Activated T-cell treated with anti-CD3 and anti-CD28 coated beads, Interleukin-2, amount 50 U/mL, for 4 hours (primary cell): ENCODE data around the gene RARA. TPM values are rescaled to one million over a fixed set of nuclear protein-coding genes. Genes with fewer than 3 reads are reported as not detected.

Experiments
- ATAC-seq, 2 donors: fragments of 200-7000 bp; cut with Tn5 transposase; one replicate each; pipeline ENCODE4 v1.10.0; 2021
- DNase-seq: peaks from one replicate; pipeline ENCODE4 v3.0.0-alpha.2; 2020
- H3K27me3 Mint-ChIP-seq: one replicate; pipeline ENCODE4 v1.8.0; 2021; ENCODE audit warnings: low read depth, mixed read lengths
- H3K36me3 Mint-ChIP-seq: one replicate; pipeline ENCODE4 v1.8.0; 2022; ENCODE audit warnings: mixed read lengths; ENCODE audit not compliant: insufficient read depth
- H3K4me1 Mint-ChIP-seq: one replicate; pipeline ENCODE4 v1.8.0; 2021; ENCODE audit warnings: low read depth, mixed read lengths
- H3K4me3 Mint-ChIP-seq: one replicate; pipeline ENCODE4 v1.8.0; 2021; ENCODE audit warnings: mild to moderate bottlenecking, moderate library complexity, mixed read lengths
- H3K9me3 Mint-ChIP-seq: one replicate; pipeline ENCODE4 v1.8.0; 2021; ENCODE audit warnings: mixed read lengths
- total RNA-seq, 3 donors: library from RNA; stranded (reverse); gene quantifications; one replicate each; pipeline ENCODE4 v1.2.1, GENCODE V29; 2021

RARA gene
- total RNA-seq, 3 donors from 2014 or later = 46.5 to 61.9 (median 48.7) TPM

DNA sequence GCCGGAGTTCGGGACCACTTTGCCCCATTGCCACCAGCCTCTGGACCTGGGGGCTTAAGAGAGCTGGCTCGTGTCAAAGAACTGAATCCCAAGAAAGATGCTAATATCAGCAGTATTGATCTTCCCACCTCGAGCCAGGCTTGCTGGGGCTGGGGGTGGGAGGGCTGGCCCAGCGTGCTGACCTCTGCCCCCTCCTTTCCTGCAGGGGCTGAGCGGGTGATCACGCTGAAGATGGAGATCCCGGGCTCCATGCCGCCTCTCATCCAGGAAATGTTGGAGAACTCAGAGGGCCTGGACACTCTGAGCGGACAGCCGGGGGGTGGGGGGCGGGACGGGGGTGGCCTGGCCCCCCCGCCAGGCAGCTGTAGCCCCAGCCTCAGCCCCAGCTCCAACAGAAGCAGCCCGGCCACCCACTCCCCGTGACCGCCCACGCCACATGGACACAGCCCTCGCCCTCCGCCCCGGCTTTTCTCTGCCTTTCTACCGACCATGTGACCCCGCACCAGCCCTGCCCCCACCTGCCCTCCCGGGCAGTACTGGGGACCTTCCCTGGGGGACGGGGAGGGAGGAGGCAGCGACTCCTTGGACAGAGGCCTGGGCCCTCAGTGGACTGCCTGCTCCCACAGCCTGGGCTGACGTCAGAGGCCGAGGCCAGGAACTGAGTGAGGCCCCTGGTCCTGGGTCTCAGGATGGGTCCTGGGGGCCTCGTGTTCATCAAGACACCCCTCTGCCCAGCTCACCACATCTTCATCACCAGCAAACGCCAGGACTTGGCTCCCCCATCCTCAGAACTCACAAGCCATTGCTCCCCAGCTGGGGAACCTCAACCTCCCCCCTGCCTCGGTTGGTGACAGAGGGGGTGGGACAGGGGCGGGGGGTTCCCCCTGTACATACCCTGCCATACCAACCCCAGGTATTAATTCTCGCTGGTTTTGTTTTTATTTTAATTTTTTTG, 47.1 kb downstream of the RARA start:
- H3K4me1 Mint-ChIP-seq = peaks cover 22% of the 10 kb centered on the region
- ATAC-seq = no peak
- peaks cover 6% of the 10 kb centered on the region for H3K27me3 Mint-ChIP-seq
- no peak for DNase-seq
- no peaks in the 10 kb centered on the region for H3K9me3 Mint-ChIP-seq
- H3K4me3 Mint-ChIP-seq = no peak overlapping the region
- peaks cover 8% of the 10 kb centered on the region for H3K36me3 Mint-ChIP-seq

DNA sequence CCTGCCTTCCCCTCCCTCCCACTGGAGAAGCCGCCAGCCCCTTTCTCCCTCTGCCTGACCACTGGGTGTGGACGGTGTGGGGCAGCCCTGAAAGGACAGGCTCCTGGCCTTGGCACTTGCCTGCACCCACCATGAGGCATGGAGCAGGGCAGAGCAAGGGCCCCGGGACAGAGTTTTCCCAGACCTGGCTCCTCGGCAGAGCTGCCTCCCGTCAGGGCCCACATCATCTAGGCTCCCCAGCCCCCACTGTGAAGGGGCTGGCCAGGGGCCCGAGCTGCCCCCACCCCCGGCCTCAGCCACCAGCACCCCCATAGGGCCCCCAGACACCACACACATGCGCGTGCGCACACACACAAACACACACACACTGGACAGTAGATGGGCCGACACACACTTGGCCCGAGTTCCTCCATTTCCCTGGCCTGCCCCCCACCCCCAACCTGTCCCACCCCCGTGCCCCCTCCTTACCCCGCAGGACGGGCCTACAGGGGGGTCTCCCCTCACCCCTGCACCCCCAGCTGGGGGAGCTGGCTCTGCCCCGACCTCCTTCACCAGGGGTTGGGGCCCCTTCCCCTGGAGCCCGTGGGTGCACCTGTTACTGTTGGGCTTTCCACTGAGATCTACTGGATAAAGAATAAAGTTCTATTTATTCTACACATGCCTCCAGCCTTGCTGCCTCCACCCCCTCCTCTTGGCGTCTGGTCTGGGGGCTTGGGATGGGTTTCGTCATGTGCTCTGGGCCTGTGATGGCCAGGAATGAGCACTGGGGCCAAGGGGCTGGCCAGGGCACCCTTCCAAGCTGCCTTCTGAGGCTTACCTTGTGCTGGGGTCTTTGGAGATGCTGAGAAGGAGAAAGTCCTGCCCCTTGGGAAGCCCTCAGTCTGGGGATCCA, 48.3 kb downstream of the RARA start:
- peaks cover 8% of the 10 kb centered on the region for H3K27me3 Mint-ChIP-seq
- DNase-seq = no peak
- ATAC-seq = no peak
- no peaks in the 10 kb centered on the region for H3K9me3 Mint-ChIP-seq
- no peak overlapping the region for H3K4me3 Mint-ChIP-seq
- H3K4me1 Mint-ChIP-seq = peaks cover 17% of the 10 kb centered on the region
- peaks cover 7% of the 10 kb centered on the region for H3K36me3 Mint-ChIP-seq

DNA sequence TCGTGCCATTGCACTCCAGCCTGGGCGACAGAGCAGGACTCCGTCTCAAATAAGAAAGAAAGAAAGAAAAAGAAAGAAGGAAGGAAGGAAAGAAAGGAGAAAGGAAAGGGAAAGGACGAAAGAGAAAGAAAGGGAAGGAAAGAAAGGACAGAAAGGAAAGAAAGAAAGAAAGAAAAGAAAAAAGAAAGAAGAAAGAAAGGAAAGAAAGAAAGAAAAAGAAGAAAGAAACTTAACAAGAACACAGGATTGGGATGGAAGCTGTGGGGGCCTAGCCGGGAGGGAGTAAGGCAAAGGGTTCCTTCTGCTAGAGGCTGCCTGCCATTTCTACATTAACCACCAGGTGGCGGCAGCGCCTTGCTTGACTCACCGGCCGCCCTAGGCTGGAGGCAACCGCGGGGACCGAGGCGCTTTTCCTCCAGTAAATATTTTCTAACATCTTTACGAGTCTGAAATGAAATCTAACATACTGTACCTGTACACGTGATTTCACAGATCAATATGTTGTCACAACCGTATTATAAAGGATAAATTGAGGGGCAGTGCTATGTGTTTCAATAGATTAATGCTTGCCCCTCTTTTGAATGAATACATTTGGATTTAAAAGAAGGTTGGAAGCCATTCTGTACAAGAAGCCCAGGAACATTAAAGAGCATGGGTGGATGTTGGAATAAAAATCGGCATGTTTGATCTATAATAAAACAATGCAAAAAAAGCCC, 49.5 kb downstream of the RARA start:
- peaks cover 3% of the 10 kb centered on the region for H3K36me3 Mint-ChIP-seq
- H3K4me3 Mint-ChIP-seq = no peak overlapping the region
- H3K27me3 Mint-ChIP-seq = peaks cover 10% of the 10 kb centered on the region
- DNase-seq = peak; percentile 92
- peak; percentile 36 to 41 for ATAC-seq
- no peaks in the 10 kb centered on the region for H3K9me3 Mint-ChIP-seq
- H3K4me1 Mint-ChIP-seq = peaks cover 13% of the 10 kb centered on the region

DNA sequence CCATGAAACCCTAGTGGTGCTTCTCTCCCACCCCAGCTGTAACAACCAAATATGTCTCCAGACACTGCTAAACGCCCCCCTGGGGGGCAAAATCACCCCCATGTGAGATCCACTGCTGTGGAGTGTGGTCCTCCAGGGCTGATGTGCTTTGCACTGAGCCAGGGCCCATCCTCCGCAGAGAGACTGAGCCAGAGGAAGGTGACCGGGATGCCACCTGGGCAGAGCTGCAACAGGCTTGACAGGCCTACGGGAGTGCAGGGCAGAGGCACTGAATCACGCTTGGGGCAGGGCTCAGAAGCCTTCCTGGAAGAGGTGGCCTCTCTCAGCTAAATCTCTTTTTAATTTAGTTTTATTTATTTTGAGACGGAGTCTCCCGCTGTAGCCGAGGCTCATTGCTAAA, 51.1 kb downstream of the RARA start:
- Mint-ChIP-seq H3K4me3 (no peak overlapping the region), H3K36me3 (peaks cover 3% of the 10 kb centered on the region), H3K27me3 (peaks cover 11% of the 10 kb centered on the region), H3K4me1 (peaks cover 9% of the 10 kb centered on the region), H3K9me3 (no peaks in the 10 kb centered on the region)
- ATAC-seq = no peak
- no peak for DNase-seq

DNA sequence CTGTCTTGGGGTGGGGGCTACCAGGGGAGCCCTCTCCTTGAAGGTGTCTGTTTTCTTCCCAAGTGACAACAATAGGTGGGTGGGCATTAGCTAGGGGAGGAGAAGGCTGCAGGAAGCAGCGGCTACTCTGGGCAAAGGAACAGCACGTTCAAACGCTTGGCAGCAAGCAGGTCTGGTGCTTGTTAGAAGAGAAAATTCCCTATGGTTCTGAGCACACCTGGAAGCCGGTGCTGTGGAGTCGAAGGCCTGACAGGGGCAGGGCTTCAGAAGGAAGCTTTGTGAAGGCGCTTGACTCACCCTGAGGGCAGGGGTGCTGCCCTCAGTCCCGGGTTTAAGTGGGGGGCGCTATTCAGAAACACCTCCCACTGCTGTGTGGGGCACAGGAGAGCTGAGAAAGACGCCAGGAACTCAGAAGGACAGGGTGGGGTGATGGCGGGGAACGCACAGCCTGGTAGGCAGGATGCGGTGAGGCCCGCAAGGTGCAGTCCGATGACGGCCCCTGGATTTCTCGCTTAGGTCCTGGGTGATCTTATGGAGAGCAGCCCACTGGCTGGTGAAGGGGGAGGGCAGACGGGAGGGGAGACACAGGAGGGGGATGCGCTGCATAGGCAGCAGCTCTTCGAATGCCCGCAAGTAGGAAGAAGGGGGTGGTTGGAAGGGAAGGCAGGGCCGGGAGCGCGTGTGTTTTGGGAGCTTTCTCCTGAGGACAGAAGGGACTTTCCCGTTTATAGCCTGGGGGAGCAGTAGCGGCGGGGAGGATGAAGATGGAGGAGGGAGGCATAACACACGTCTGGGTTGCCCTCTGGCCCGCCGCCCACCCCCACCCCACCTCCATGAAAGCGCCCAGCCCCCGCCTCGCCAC, 52.3 kb downstream of the RARA start:
- Mint-ChIP-seq H3K4me3 (no peak overlapping the region), H3K36me3 (no peaks in the 10 kb centered on the region), H3K27me3 (peaks cover 11% of the 10 kb centered on the region), H3K9me3 (no peaks in the 10 kb centered on the region), H3K4me1 (peaks cover 9% of the 10 kb centered on the region)
- DNase-seq (no peak), ATAC-seq (no peak)

DNA sequence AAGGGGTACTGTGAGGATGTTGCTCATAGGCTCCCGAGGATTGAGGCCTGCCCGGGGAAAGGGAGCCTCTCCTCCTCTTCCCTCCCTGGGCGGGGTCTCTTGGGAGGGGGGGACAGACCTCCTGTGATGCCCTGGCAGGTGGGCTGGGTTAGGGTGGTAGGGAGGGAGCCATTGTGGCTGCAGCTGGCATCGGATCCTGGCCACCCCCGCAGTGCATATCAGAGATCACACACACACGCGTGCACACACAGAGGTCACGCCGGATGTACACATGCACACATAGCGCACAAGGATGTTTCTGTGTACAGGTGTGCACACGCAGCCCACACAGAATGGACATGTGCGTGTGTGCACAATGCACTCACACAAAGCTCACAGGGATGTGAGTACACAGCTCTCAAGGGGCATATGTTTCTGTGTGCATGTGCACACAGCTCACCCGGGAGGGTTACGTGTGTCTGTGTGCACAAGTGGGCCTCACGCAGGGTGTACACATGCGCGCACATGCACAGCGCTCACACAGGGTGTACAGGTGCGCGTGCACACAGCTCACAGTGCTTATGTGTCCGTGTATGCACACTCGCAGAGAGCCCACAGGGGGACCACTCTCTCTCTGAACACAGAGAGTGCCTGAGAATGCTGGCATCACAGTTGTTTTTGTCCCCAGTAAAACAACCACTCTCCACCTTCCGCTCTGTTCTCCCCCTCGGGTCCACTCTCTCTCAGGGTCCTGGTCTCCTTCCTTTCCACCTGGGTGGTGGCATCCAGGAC, 53.1 kb downstream of the RARA start:
- peaks cover 9% of the 10 kb centered on the region for H3K4me1 Mint-ChIP-seq
- H3K9me3 Mint-ChIP-seq = no peaks in the 10 kb centered on the region
- ATAC-seq (peak; percentile 3 to 4), DNase-seq (no peak)
- H3K27me3 Mint-ChIP-seq = peaks cover 11% of the 10 kb centered on the region
- peak overlapping the region; percentile 65 for H3K4me3 Mint-ChIP-seq
- H3K36me3 Mint-ChIP-seq = no peaks in the 10 kb centered on the region

DNA sequence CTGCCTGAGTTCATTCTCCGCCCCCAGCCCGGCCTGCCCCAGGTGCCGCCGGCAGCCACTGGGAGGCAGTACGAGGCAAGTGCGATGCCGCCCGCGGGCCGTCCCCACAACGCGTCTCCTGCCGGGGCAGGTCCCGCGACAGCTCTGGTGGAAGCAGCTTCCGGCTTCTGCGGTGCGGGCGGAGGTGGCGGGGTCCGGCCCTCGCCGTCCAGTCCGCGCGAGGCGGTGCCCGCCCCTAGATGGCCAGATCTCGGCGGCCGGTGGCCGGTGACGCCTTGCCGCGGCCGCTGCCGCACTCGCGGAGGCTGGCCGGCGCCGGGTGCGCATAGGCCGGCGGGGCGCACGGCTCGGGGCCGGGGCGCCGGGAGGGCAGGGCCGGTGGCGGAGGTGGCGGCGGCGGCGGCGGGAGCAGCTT, 53.7 kb downstream of the RARA start:
- Mint-ChIP-seq H3K36me3 (no peaks in the 10 kb centered on the region), H3K9me3 (no peaks in the 10 kb centered on the region), H3K4me3 (peak overlapping the region; percentile 74), H3K27me3 (peaks cover 11% of the 10 kb centered on the region), H3K4me1 (peaks cover 9% of the 10 kb centered on the region)
- DNase-seq (peak; percentile 75), ATAC-seq (peak; percentile 92 to 93)

DNA sequence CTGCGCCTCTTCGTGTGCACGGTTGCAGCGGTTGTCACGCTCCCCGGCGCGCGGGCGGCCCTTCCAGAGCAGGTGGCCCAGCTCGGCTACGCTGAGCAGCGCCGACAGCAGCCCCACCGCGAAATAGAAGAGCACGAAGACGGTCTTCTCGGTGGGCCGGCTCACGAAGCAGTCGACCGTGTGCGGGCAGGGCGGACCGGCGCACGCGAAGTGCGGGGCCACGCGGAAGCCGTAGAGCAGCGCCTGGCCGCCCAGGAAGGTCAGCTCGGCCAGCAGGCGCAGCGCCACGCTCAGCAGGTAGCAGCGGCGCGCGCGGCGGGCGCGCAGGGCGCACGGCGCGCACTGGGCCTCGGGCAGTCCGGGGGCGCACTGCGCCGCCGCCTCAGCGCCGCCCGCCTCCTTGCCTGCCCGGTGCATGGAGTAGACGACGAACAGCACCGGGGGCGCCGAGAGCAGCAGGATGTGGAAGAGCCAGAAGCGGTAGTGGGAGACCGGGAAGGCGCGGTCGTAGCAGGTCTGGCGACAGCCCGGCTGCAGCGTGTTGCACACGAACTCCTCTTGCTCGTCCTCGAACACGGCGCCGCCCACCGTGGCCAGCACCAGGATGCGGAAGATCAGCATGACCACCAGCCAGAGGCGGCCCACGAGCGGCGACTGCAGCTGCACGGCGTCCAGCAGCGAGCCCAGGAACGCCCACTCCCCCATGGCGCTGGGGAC, 54.3 kb downstream of the RARA start:
- Mint-ChIP-seq H3K27me3 (peaks cover 11% of the 10 kb centered on the region), H3K4me1 (peaks cover 8% of the 10 kb centered on the region), H3K36me3 (no peaks in the 10 kb centered on the region), H3K9me3 (no peaks in the 10 kb centered on the region), H3K4me3 (peak overlapping the region; percentile 74)
- ATAC-seq (peak; percentile 57 to 60), DNase-seq (no peak)

DNA sequence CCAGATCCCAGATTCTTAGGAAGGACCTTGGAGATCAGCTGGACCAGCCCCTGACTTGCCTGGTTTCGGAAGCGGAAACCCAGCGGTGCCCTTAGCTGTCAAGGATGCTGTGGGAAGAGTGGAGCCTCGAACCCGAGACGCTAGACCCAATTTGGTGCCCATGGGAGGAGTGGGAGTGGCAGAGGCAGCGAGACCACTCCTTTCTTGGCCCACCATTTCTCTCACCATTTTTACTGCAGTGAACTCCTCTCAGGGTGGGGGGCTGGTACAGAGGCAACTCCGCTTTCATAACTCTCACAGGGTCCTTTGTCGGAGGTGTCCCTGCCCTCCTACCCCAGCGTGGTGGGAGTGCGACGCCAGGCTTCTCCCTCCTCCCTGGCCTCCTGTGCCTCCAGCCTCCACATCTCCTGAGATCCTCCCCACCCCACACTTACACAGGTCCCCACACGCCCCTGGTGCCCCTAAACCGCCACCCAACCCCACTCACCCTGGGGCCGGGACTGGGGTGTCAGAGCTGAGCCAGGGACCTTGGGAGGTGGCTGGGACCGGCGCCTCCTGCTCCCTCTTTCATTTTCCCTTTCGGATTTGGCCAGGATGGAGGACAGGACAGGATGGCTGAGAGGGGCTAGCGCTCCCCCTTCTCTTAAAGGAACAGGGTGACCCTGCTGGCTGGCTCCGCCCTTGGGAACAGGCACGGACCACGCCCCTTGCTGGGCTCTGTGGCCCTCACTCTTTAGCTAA, 55.3 kb downstream of the RARA start, which contains the start of gene GJD3:
Gene GJD3 (minus strand): TSS at position 617 of the 741 bp plus-strand sequence. CDS start 922 bp downstream, outside the sequence.
- Mint-ChIP-seq H3K9me3 (no peaks in the 10 kb centered on the region), H3K36me3 (no peaks in the 10 kb centered on the region), H3K4me1 (peaks cover 4% of the 10 kb centered on the region), H3K27me3 (peaks cover 11% of the 10 kb centered on the region), H3K4me3 (peak within 1 kb of the TSS; percentile 63)
- ATAC-seq (no peak), DNase-seq (no peak)

DNA sequence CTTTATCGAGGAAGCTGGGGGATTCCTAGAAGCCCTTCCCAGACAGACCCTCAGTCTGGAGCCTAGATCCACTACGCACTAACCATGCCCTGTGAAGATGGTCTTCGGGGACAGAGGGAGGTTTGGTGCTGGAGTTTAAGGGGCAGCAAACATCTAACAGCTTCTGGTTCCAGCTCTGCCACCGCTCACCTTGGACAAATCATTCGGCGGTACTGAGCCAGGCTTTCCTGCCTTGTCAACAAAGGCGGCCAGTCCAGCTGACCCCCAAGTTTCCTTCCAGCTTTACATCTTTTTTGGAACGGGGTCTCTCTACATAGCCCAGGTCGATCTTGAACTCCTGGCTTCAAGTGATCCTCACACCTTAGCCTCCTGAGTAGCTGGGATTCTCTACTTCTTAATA, 55.9 kb downstream of the RARA start:
- DNase-seq (no peak), ATAC-seq (no peak)
- Mint-ChIP-seq H3K4me1 (peaks cover 4% of the 10 kb centered on the region), H3K9me3 (no peaks in the 10 kb centered on the region), H3K27me3 (peaks cover 11% of the 10 kb centered on the region), H3K36me3 (no peaks in the 10 kb centered on the region), H3K4me3 (no peak overlapping the region)

DNA sequence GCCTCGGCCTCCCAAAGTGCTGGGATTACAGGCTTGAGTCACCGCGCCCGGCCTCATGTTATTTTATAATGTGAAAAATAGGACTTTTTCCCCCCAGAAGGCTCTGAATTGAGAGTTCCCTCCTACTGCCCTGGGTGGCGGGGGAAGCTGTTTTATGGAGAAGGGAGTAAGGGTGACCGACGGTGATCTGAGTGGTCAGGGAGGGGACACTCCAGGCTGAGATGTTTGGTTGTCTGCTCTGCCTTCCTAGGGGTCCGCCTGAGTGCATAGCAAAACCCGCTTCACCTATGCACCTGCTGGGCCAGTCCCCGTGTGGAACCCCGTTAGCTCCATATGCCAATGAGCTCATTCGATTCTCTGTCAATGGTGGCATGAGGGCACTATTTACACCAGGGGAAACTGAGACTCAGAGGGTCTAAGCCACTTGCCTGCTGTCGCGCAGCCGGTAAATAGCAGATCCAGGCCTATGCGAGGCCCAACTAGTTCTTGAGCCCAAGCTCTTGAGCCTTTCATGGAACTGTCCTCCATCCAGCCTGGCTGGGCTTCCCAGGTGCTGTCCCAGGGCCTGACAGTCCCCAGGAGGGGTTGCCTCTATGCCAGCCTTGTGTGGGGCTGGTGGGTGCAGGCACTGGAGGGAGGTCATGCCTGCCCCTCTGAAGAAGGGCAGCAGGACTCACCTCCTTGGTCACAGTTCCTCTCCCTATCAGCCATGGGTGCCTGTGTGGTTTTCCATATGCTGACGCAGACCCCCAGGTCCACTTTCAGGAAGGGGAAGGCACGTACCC, 57.3 kb downstream of the RARA start:
- Mint-ChIP-seq H3K4me1 (peaks cover 5% of the 10 kb centered on the region), H3K36me3 (no peaks in the 10 kb centered on the region), H3K4me3 (no peak overlapping the region), H3K27me3 (peaks cover 3% of the 10 kb centered on the region), H3K9me3 (no peaks in the 10 kb centered on the region)
- DNase-seq (no peak), ATAC-seq (no peak)
